Lower lobe of right lung (tissue), 2 donors: ENCODE measurements around the gene GPR55. TPM values are rescaled to one million over a fixed set of nuclear protein-coding genes. Genes with fewer than 3 reads are reported as not detected.
A peak's percentile ranks its signal among the peaks of the same experiment; 100 is the strongest.

Experiments used
- ATAC-seq, 2 donors: fragments of 200-7000 bp; cut with Tn5 transposase; one replicate each; pipeline ENCODE4 v1.9.1; 2020 to 2022; ENCODE audit warnings: mild to moderate bottlenecking in 2 of 2, moderate library complexity in 2 of 2
- DNase-seq: peaks from one replicate; pipeline ENCODE4 v3.0.0-alpha.2; 2020
- H3K27ac ChIP-seq: fragments of 200-600 bp; one replicate; pipeline ENCODE4 v1.8.0; 2022
- H3K27me3 ChIP-seq: fragments of 200-600 bp; one replicate; pipeline ENCODE4 v1.8.0; 2022; ENCODE audit warnings: low read depth
- H3K36me3 ChIP-seq: fragments of 200-600 bp; one replicate; pipeline ENCODE4 v1.8.0; 2022; ENCODE audit warnings: mild to moderate bottlenecking
- H3K4me1 ChIP-seq: fragments of 200-600 bp; one replicate; pipeline ENCODE4 v1.8.0; 2022
- H3K4me3 ChIP-seq: fragments of 200-600 bp; one replicate; pipeline ENCODE4 v1.8.0; 2022; ENCODE audit warnings: mild to moderate bottlenecking
- H3K9me3 ChIP-seq: fragments of 200-600 bp; one replicate; pipeline ENCODE4 v1.8.0; 2022
- intact Hi-C: fragments of 100-400 bp; cut with DNase I; formaldehyde crosslinking; loops from one replicate; pipeline ENCODE4 v1.11.0; 2022
- total RNA-seq: library from RNA; stranded (reverse); fragmentation: NEBNext Ultra II Directional; extraction: Animal tissue kit (Norgen Biotek cat#: 25700); gene quantifications from one replicate; pipeline ENCODE4 v1.2.1, GENCODE V29; 2021
- TF ChIP-seq, protein P1 (sequence below): fragments of 200-600 bp; IDR thresholded peaks from one replicate; pipeline ENCODE4 v1.8.0; 2022; ENCODE audit warnings: antibody characterized with exemption, mild to moderate bottlenecking
- donor health status: DM: no; HTN: yes; CAD: no; lungs with severe emphysema.

The GPR55 gene
- total RNA-seq, 1 donor from 2014 or later: 0.74 TPM

- intact Hi-C loops: no loop called here
- H3K4me3 ChIP-seq: no peak overlapping the region
- TF ChIP-seq, protein P1, sequence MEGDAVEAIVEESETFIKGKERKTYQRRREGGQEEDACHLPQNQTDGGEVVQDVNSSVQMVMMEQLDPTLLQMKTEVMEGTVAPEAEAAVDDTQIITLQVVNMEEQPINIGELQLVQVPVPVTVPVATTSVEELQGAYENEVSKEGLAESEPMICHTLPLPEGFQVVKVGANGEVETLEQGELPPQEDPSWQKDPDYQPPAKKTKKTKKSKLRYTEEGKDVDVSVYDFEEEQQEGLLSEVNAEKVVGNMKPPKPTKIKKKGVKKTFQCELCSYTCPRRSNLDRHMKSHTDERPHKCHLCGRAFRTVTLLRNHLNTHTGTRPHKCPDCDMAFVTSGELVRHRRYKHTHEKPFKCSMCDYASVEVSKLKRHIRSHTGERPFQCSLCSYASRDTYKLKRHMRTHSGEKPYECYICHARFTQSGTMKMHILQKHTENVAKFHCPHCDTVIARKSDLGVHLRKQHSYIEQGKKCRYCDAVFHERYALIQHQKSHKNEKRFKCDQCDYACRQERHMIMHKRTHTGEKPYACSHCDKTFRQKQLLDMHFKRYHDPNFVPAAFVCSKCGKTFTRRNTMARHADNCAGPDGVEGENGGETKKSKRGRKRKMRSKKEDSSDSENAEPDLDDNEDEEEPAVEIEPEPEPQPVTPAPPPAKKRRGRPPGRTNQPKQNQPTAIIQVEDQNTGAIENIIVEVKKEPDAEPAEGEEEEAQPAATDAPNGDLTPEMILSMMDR: no peak
- no peaks in the 10 kb centered on the region for H3K9me3 ChIP-seq
- no peak for DNase-seq
- H3K36me3 ChIP-seq: no peaks in the 10 kb centered on the region
- no peak overlapping the region for H3K27ac ChIP-seq
- no peaks in the 10 kb centered on the region for H3K27me3 ChIP-seq
- peak; percentile 50 to 62 for ATAC-seq
- H3K4me1 ChIP-seq: peaks cover 10% of the 10 kb centered on the region
Measured at GRCh38 chr2:230942920-230943896, 18.2 kb upstream of the GPR55 start.

DNA sequence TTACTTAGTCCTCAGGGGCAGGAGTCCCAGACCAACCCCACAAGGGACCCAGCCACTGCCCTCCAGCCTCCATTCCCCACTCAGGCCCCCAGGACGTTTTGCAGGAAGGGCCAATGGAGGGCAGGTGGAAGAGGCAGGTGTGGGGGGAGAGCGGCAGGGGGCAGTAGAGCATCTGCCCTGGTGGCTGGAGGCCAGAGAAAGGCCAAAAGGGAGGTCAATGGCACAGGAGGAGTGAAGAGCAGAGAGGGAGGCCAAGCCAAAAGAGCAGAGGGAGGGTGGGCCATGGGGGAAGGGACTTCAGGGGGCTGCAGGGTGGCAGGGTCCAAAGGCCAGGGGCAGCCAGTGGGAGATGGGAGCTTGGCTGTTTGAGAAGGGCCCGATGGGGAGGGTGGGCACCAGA lies 17.3 kb upstream of the GPR55 start:
- no peak for ATAC-seq
- no peak for DNase-seq
- intact Hi-C loops: no loop called here

DNA sequence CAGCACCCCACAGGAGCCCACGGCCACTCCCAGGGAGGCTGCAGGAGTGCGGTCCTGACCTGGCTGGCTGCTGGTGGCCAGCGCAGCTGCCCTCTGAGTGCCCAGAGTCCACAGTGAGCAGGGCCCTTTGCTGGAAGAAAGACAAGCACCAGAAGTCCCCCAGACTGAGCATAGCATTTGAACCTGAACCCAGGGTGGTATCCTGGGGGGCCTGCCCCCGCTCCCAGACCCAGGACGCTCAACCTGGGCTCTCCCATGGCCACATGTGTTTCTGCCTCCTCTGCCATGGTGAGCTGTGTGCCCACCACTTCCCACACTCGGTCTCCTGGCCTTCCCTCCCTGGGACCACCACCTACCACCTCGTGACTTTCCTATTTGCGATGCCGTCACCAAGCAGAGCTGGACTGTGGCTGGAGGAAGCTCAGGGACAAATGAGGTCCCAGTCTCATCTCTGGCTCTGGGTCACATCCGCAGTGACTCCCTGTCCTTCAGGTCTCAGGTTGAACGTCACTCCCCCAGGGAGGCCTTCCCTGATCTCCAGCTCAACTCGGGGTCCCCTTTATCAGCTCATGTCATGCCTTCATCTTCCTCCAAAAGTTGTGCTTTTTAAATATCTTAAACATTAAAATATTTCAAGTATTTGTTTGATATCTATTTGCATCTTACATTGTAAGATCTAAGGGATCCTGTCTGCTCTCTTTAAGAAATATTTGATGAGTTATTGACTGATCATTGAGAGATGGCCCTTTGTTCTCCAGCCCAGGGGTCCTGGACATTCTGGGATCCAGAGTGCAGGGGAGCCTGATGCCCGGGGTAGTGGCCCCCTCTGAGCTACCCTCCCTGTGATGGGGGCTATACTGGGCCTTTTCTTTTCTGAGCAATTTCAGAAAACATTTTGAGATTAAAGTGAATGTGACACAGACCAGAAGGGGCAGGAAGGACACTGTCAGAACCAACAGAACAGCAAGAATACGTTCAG lies 16.4 kb upstream of the GPR55 start:
- Histone ChIP-seq H3K27ac (no peak overlapping the region), H3K4me1 (peaks cover 10% of the 10 kb centered on the region), H3K4me3 (no peak overlapping the region), H3K36me3 (no peaks in the 10 kb centered on the region), H3K27me3 (no peaks in the 10 kb centered on the region), H3K9me3 (peaks cover 4% of the 10 kb centered on the region)
- ATAC-seq (no peak), DNase-seq (no peak)
- TF ChIP-seq, protein P1: no peak
- intact Hi-C loops: no loop called here

More for the DNA sequence above, 17.3 kb upstream of the GPR55 start:
- no peak overlapping the region for H3K4me3 ChIP-seq
- H3K4me1 ChIP-seq: peaks cover 10% of the 10 kb centered on the region
- TF ChIP-seq, protein P1: no peak
- H3K9me3 ChIP-seq: peaks cover under 1% of the 10 kb centered on the region
- H3K36me3 ChIP-seq: no peaks in the 10 kb centered on the region
- H3K27me3 ChIP-seq: no peaks in the 10 kb centered on the region
- no peak overlapping the region for H3K27ac ChIP-seq

GRCh38 chr2:230940471-230940815 lies 15.4 kb upstream of the GPR55 start:
- peaks cover 11% of the 10 kb centered on the region for H3K9me3 ChIP-seq
- no peaks in the 10 kb centered on the region for H3K36me3 ChIP-seq
- H3K27me3 ChIP-seq: no peaks in the 10 kb centered on the region
- peak; percentile 24 for DNase-seq
- no peak overlapping the region for H3K4me3 ChIP-seq
- TF ChIP-seq, protein P1: no peak
- intact Hi-C loops: no loop called here
- peaks cover 10% of the 10 kb centered on the region for H3K4me1 ChIP-seq
- ATAC-seq: no peak
- H3K27ac ChIP-seq: no peak overlapping the region

GRCh38 chr2:230939691-230940470 lies 14.8 kb upstream of the GPR55 start:
- TF ChIP-seq, protein P1: no peak
- Histone ChIP-seq H3K27me3 (no peaks in the 10 kb centered on the region), H3K27ac (no peak overlapping the region), H3K9me3 (peaks cover 11% of the 10 kb centered on the region), H3K4me3 (no peak overlapping the region), H3K36me3 (no peaks in the 10 kb centered on the region), H3K4me1 (peaks cover 10% of the 10 kb centered on the region)
- no peak for DNase-seq
- ATAC-seq: no peak
- intact Hi-C loops: no loop called here
